ENCODE data around the gene ZNF618.

The ZNF618 gene

GRCh38 chr9:113963696-113964494 lies 87.8 kb downstream of the ZNF618 start:
- no peak for DNase-seq

- no peak for DNase-seq
Observed at GRCh38 chr9:113964495-113965170, 88.5 kb downstream of the ZNF618 start.

- DNase-seq, result no peak
Observed at GRCh38 chr9:113966394-113966793, 90.3 kb downstream of the ZNF618 start.

GRCh38 chr9:113967380-113967779 lies 91.3 kb downstream of the ZNF618 start:
- no peak for DNase-seq

- DNase-seq, result no peak
Observed at GRCh38 chr9:113969343-113969742, 93.2 kb downstream of the ZNF618 start.

GRCh38 chr9:113973226-113973625 lies 97.1 kb downstream of the ZNF618 start:
- DNase-seq, result no peak

- no peak for DNase-seq
Observed at GRCh38 chr9:113973963-113974413, 97.9 kb downstream of the ZNF618 start.

GRCh38 chr9:113976915-113977314 lies 100.8 kb downstream of the ZNF618 start:
- DNase-seq, result no peak

GRCh38 chr9:113978725-113979342 lies 102.7 kb downstream of the ZNF618 start:
- DNase-seq, result no peak

GRCh38 chr9:113979343-113980127 lies 103.4 kb downstream of the ZNF618 start:
- DNase-seq, result no peak

- DNase-seq, result no peak
Observed at GRCh38 chr9:113984639-113985380, 108.7 kb downstream of the ZNF618 start.

GRCh38 chr9:113985968-113986585 lies 110.0 kb downstream of the ZNF618 start:
- DNase-seq, result no peak

GRCh38 chr9:113986931-113987330 lies 110.8 kb downstream of the ZNF618 start:
- DNase-seq, result no peak

- no peak for DNase-seq
Observed at GRCh38 chr9:113987526-113987925, 111.4 kb downstream of the ZNF618 start.

- no peak for DNase-seq
Observed at GRCh38 chr9:113988385-113989016, 112.4 kb downstream of the ZNF618 start.

GRCh38 chr9:113989017-113989713 lies 113.1 kb downstream of the ZNF618 start:
- no peak for DNase-seq

GRCh38 chr9:113989714-113990569 lies 113.8 kb downstream of the ZNF618 start:
- DNase-seq, result no peak

GRCh38 chr9:113990570-113990907 lies 114.4 kb downstream of the ZNF618 start:
- no peak for DNase-seq

GRCh38 chr9:113990975-113991471 lies 114.9 kb downstream of the ZNF618 start:
- no peak for DNase-seq

- DNase-seq, result no peak
Observed at GRCh38 chr9:113991714-113992113, 115.6 kb downstream of the ZNF618 start.

Data from NCI-H2081 treated with DMSO at 0.1 percent for 48 hours (cell line).